ENCODE data around the gene NPSR1.

Gene NPSR1

GRCh38 chr7:34662058-34662708 is 4.2 kb downstream of the NPSR1 start:
- TF ChIP-seq CTCF (IDR thresholded peaks at IDR 0.05; ENCODE audit: low read depth, low read length) = no peak
- no peak for TF ChIP-seq MYC (IDR thresholded peaks at IDR 0.05; ENCODE audit: low read depth, low read length)
- TF ChIP-seq POLR2A (IDR thresholded peaks at IDR 0.05; ENCODE audit: extremely low read depth, insufficient read length) = no peak
- TF ChIP-seq MAX (IDR thresholded peaks at IDR 0.05; ENCODE audit: low read depth, low read length) = no peak
- no peak for DNase-seq (ENCODE audit: low read depth)
- H3K4me3 ChIP-seq (ENCODE audit: low read depth, low read length) = no peak overlapping the region

GRCh38 chr7:34664755-34665154 is 6.7 kb downstream of the NPSR1 start:
- H3K4me3 ChIP-seq (ENCODE audit: low read depth, low read length) = no peak overlapping the region
- DNase-seq (ENCODE audit: low read depth) = no peak
- no peak for TF ChIP-seq MAX (IDR thresholded peaks at IDR 0.05; ENCODE audit: low read depth, low read length)
- no peak for TF ChIP-seq MYC (IDR thresholded peaks at IDR 0.05; ENCODE audit: low read depth, low read length)
- TF ChIP-seq CTCF (IDR thresholded peaks at IDR 0.05; ENCODE audit: low read depth, low read length) = no peak
- TF ChIP-seq POLR2A (IDR thresholded peaks at IDR 0.05; ENCODE audit: extremely low read depth, insufficient read length) = no peak

GRCh38 chr7:34672430-34672829 is 14.4 kb downstream of the NPSR1 start:
- no peak overlapping the region for H3K4me3 ChIP-seq (ENCODE audit: low read depth, low read length)
- no peak for TF ChIP-seq MYC (IDR thresholded peaks at IDR 0.05; ENCODE audit: low read depth, low read length)
- no peak for TF ChIP-seq MAX (IDR thresholded peaks at IDR 0.05; ENCODE audit: low read depth, low read length)
- TF ChIP-seq POLR2A (IDR thresholded peaks at IDR 0.05; ENCODE audit: extremely low read depth, insufficient read length) = no peak
- TF ChIP-seq CTCF (IDR thresholded peaks at IDR 0.05; ENCODE audit: low read depth, low read length) = no peak
- no peak for DNase-seq (ENCODE audit: low read depth)

GRCh38 chr7:34673066-34673465 is 15.0 kb downstream of the NPSR1 start:
- no peak for TF ChIP-seq MAX (IDR thresholded peaks at IDR 0.05; ENCODE audit: low read depth, low read length)
- TF ChIP-seq POLR2A (IDR thresholded peaks at IDR 0.05; ENCODE audit: extremely low read depth, insufficient read length) = no peak
- no peak for TF ChIP-seq MYC (IDR thresholded peaks at IDR 0.05; ENCODE audit: low read depth, low read length)
- no peak for DNase-seq (ENCODE audit: low read depth)
- H3K4me3 ChIP-seq (ENCODE audit: low read depth, low read length) = no peak overlapping the region

GRCh38 chr7:34675749-34676374 is 17.8 kb downstream of the NPSR1 start:
- H3K4me3 ChIP-seq (ENCODE audit: low read depth, low read length) = no peak overlapping the region
- TF ChIP-seq CTCF (IDR thresholded peaks at IDR 0.05; ENCODE audit: low read depth, low read length) = peak; percentile 67
- TF ChIP-seq POLR2A (IDR thresholded peaks at IDR 0.05; ENCODE audit: extremely low read depth, insufficient read length) = no peak
- DNase-seq (ENCODE audit: low read depth) = peak; percentile 48

- no peak for DNase-seq (ENCODE audit: low read depth)
- TF ChIP-seq POLR2A (IDR thresholded peaks at IDR 0.05; ENCODE audit: extremely low read depth, insufficient read length) (no peak), CTCF (IDR thresholded peaks at IDR 0.05; ENCODE audit: low read depth, low read length) (no peak), MAX (IDR thresholded peaks at IDR 0.05; ENCODE audit: low read depth, low read length) (no peak), MYC (IDR thresholded peaks at IDR 0.05; ENCODE audit: low read depth, low read length) (no peak)
- H3K4me3 ChIP-seq (ENCODE audit: low read depth, low read length) = no peak overlapping the region
Measured at GRCh38 chr7:34677491-34677890, 19.5 kb downstream of the NPSR1 start.
